ENCODE measurements around the gene LTA.
A peak's percentile ranks its signal among the peaks of the same experiment; 100 is the strongest.

LTA gene

DNA sequence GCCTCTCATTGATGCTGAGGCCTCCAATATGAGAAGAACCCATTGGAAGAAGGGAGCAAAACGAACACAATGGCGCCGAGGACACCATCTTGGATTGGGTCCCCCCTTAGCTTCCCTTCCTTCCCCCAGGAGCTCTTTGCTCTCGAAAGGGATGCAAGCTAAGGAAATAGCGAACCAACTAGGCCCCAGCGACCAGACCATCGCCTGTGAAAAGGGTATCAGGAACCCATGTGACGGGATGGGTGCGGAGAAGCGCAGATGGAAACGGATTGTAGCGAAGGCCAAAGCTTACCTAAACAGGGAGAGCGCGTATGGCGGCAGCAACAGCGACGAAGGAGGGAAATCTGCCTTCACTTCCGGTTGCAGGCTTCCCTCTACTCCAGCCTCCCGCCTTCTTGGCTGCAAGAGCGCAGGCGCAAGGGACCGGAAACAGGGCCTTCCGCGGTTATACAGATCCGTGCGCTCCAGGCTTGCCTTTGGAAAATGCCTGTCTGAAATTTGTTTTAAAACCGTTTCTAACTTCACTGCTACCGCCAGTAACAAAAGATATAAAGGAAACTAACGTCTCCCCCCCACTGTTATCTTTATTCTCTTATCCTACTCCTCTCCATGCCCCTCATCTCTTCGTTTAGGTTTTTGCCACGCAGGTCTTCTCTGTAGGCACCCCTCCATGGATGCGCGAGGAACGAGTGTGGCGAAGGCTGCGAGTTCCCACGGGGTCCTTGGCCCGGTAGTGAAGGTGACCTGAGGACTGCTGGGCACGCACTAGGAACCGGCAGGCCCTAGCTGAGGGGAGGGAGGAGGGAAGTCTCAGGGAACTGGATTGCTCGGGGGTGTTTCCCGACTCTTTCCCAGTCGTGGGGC lies 30.2 kb upstream of the LTA start, which contains the start of gene DDX39B:
Gene DDX39B, minus strand, starts transcription at position 346 of the 864 bp plus-strand sequence. CDS start 1,471 bp downstream, outside the sequence.
- DNase-seq (ENCODE audit: low read depth, low spot score) = peak; percentile 90

DNA sequence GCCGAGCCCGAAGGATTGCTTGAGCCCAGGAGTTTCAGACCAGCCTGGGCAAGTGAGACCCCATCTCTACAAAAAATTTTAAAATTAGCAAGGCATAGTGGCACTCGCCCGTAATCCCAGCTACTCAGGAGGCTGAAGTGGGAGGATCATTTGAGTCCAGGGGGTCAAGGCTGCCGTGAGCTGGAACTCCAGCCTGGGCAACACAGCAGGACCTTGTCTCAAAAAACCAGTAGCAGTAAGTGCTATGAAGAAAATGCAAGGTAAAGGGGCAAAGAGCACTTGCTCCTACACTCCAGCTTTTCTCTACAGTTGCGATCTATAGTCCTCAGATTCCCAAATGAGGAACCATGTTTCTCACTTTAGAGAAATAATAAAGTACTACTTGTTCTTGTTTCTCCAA lies 28.4 kb upstream of the LTA start:
- DNase-seq (ENCODE audit: low read depth, low spot score) = no peak

DNA sequence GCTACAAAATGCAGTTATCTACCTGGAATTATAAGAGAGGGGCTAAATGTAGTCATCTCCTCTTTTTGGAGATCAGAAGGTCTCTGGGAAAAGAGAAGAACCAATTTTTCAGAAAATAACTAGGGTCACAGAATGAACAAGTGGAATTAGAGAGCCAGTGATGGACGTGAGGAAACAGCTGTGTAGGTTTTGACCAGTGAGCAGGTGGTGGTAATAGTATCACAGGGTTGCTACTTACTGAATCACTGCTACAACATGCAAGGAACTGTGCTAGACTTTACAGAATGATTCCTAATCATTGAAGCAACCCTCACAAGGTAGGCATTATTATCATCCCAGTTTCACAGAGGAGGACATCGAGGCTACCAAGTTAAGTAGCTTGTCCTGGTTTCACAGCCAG lies 27.4 kb upstream of the LTA start:
- no peak for DNase-seq (ENCODE audit: low read depth, low spot score)

DNA sequence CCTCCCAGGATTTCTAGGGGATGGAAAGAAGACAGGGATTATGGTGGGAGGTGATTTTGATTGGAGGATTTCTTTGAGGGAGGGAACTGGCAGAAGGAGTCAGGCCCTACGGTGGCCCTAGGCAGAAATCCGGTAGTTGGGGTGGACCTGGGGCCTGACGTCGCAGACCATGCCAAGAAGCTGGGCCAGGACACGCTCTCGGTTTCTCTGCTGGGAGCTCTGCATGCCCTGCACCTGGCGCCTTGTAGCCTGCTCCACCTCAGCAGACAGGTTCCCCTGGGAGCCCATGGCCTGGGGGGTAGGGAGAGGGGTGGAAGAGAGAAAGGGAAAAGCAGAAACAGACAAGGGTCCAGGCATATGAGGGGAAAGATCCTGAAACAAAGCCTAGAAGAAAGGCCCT lies 26.8 kb upstream of the LTA start:
- no peak for DNase-seq (ENCODE audit: low read depth, low spot score)

DNA sequence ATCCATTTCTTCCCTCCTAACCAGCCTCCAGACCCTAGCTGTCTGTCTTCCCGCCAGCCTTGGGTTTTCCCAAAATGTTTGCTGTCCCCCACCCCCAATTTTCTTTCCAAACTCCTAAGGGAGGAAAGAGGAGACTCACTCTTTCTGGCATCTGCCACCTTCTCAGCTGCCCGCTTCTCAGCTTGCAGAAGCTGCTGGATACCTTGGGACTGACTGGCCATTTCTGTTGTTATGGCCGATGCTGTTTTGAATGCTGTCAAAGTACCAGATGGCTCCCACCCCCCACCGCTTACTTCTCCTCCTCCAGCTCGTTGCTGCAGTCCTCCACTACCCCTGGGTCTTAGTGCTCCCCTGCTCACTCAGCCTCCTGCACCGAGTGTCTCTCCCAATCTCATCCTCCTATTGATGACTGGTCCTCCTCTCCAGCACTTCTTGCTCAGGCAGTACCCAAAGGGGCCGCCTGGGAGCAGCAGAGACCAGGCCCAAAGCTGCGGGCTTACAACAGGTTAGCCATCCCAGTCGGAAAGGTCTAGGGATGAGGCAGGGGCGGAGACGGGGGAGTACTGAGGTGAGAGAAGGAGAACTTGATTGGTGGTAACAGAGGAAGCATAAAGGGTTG lies 25.6 kb upstream of the LTA start, which contains the start of gene ATP6V1G2:
Gene ATP6V1G2, minus strand, starts transcription at position 270 of the 619 bp plus-strand sequence. Its CDS starts 49 bp downstream, at position 221.
- peak; percentile 74 for DNase-seq (ENCODE audit: low read depth, low spot score)

DNA sequence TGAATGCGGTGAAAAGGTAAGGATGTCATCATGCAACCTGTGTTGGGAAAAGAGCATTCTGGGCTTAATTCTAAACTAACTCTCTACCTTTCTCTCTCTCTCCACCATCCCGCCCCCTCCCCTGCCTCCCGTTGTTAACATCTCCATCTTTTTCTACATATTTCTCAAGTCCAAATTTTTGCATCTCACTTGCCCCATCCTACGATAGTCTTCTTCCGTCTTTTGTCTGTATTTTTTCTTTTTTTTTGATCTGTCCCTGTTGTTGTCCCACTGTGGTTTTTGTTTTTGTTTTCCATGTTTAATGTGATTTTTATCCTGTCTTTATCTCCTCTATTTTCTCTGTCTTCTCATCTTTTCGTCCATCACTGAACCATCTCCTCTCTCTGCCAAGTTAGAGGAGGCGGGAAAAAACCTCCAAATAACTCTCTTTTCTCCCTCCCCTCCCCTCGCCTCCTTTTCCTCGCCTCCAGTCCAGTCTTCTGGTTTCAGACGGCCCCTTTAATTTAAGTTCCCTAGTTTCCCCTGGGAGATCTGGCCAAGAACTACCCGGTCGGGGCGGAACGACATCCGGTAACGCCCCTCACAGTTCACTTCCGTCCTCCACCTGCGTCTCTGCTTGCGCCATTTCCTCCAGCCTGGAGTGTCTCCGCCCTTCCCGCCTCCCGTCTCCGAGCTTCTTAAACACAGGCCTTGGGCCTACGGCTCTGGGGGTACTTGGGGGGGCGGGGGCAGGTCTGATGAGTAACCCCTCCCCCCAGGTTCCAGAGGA lies 24.9 kb upstream of the LTA start, which contains the start of gene NFKBIL1:
Gene NFKBIL1, plus strand, starts transcription at position 651 of the 769 bp plus-strand sequence. Its CDS starts 87 bp downstream, at position 738.
- DNase-seq (ENCODE audit: low read depth, low spot score) = peak; percentile 81

DNA sequence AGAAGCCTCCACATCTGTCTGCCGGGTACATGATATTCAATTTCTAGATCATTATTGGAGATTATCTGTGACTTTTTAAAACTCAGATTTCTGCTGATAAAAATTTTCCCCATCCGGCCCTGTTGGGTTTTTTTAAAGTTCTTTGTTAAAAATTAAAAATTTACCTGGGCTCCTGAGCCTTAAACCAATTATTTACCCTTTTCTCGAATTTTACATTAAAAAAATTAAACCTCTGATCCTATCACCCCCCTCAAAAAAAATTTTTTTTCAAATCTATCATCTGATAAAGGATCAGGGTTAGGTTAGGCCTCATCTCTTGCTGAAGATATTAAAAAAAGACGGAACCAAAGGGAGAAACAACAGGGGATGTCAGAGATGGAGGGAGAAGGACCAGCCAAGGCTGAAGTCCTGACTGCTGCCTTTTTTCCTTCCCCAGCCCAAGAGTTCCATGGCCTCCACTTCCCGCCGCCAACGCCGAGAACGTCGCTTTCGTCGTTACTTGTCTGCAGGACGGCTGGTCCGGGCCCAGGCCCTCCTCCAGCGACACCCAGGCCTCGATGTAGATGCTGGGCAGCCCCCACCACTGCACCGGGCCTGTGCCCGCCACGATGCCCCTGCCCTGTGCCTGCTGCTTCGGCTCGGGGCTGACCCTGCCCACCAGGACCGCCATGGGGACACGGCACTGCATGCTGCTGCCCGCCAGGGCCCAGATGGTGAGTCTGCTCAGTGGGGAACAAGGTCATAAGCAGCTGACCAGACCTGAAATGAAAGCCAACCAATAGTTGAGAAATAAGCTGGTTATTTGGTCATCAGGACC lies 24.2 kb upstream of the LTA start:
- no peak for DNase-seq (ENCODE audit: low read depth, low spot score)

DNA sequence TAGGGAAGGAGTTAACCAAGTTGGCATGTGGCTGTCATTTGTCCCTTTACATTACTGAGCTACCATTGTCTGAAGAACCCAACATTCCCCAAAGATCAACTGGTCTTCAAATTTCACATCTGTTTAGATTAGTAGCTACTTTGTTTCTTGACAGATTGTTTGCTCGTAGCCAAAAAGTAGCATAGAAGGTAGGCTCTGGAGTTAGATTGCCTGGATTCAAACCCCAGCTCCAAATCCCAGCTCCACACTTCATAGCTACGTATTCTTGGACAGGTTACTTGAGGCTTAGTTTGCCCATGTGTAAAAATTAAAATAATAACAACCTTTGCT lies 23.6 kb upstream of the LTA start:
- DNase-seq (ENCODE audit: low read depth, low spot score) = no peak

DNA sequence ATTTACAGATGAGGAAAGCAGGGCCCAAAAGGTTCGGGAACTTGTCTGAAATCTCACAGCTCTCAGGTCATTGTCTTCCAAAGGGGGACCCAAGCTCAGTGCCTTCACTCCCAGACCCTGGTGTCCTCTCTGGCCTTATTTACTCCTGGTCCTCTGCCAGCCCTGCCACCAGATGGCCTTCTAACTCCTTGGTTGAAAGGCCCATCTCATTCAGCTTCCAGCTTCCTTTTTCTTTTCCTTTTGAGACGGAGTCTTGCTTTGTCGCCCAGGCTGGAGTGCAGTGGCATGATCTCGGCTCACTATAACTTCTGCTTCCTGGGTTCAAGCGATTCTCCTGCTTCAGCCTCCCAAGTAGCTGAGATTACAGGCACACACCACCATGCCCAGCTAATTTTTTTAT lies 20.7 kb upstream of the LTA start:
- DNase-seq (ENCODE audit: low read depth, low spot score) = peak; percentile 38

DNA sequence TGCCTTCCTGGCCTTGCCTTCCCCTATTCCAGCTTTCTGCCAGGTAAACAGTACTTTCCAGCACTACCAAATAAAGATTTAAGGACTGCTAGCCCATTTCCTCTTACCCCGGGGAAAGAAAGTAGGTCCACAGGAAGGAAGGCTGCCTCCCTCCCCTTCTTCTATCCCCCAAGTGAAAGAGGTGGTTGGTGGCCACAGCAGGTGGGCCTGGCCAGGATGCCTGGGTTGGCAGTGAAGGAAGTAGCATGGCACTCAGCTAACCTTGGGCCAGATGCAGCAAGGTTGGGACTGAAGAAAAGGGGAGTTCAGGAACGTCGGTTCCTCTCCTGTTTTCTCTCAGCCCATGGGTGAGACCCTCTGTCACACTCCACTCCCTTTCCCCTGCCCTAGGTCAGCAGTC lies 15.8 kb upstream of the LTA start:
- DNase-seq (ENCODE audit: low read depth, low spot score) = no peak

DNA sequence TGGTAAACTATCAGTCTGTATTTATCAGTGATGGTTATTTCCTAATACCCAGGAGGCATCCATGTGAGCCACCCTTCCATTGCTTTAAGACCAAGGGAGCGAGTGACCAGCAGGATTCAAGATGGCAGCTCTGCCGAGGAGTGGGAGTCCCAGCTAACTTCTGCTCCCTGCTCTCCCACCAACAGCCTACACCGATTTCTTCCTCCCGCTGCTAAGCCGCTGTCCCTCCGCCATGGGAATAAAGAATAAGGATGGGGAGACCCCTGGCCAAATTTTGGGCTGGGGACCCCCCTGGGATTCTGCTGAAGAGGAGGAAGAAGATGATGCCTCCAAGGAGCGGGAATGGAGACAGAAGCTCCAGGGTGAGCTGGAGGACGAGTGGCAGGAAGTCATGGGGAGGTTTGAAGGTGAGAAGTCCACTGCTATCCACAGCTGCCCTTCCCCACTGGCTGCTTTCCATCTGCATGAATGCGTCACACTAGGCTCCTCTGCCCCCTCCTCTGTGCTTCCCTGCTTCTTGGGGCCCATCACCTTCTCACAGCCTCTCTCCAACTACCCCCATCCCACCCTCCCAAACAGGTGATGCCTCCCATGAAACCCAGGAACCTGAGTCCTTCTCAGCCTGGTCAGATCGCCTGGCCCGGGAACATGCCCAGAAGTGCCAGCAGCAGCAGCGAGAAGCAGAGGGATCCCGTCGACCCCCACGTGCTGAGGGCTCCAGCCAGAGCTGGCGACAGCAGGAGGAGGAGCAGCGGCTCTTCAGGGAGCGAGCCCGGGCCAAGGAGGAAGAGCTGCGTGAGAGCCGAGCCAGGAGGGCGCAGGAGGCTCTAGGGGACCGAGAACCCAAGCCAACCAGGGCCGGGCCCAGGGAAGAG lies 14.4 kb upstream of the LTA start:
- DNase-seq (ENCODE audit: low read depth, low spot score) = no peak

DNA sequence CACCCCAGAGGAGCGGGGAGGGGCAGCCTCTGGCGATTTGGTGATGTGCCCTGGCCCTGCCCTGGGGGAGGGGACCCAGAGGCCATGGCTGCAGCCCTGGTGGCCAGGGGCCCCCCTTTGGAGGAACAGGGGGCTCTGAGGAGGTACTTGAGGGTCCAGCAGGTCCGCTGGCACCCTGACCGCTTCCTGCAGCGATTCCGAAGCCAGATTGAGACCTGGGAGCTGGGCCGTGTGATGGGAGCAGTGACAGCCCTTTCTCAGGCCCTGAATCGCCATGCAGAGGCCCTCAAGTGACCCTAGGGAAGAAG lies 13.8 kb upstream of the LTA start:
- DNase-seq (ENCODE audit: low read depth, low spot score) = no peak

DNA sequence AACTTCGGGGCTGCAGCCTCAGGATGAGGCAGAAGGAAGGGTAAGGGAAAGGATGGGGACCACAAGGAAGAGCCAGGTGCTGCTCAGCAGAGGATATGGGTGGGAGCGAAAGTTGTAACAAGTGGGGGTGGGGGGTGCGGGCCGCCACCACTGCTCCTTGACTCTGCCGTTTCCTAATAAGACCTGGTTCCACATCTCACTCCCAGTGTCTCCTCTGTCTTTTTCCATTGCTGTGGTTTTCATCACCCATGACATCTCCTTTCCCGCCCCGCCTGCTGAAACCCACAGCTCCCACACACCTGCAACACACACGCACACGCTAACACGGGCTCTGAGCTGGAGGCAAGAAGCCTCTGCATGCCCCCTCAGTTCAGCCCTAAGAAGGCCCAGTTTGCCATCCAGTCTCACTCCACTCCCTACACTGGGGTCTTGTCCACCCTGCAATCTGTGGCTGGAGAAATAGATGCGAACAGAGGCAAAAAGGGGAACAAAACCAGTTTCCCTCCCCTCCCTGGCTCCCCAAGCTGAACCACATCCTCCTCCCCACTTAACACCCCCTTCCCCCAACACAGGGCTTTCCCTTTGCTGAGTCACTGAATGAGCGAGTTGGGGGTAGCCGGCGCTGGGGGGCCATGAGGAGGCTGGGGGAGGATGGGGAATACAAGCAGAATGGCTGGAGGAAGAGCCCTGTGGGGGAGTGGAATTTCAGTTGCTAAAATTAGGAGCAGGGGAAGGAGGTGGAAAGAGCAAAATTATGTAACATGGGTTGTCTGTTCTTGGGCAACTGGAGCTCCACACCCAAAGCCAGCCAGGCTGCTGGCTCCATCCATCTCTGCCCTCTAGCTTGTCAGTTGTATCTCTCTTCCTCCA lies 13.2 kb upstream of the LTA start:
- DNase-seq (ENCODE audit: low read depth, low spot score) = peak; percentile 47

DNA sequence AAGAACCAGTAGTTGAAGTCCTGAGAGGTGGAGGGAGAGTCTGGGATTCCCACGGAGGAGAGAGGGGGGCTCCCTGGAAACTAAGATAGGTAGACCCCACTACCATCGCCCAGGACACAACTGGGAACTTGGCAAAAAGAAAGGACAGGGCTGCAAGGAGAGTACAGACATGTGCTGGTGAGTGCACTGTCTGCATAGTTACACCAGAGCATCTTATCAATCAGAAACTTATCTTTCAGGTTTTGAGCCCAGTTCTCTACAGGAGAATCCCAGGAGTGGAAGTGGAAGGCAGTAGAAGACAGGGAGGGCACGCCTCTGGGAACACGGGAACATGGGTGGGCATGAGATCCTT lies 12.5 kb upstream of the LTA start:
- no peak for DNase-seq (ENCODE audit: low read depth, low spot score)

DNA sequence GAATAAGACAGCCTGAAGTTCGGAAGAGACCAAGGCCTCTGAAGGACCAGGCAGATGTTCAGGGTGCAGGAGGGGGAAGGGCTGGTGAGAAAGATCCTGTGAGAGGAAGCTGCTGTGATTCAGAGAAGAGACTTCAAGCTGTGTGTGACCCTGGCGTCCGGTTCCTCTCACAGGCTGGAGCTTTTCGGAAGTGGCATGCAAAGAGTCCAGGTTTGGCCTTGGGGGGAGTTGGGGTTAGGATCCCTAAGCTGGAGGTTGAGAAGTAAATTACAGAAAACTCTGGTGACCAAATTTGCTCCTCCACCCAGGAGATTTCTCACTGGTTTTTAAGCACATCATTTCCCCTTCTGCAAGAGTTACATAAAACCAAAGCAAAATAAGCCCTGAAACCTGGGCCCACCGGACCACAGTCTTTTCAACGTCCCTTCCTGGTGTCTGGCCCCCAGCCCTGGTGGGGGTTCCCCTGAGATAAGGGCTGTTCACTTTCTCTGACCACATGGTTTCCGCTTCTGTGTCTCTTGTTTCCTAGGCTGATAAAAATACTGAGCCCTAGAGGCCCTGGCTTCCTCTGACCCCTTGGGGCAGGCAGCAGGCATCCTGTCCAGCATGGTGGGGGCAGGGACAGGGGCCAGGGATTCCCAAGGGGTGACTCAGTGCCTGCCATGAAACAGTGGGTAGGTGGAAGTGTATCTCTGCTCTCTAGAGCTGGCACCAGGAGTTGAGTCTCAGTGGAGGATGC lies 12.0 kb upstream of the LTA start:
- no peak for DNase-seq (ENCODE audit: low read depth, low spot score)

DNA sequence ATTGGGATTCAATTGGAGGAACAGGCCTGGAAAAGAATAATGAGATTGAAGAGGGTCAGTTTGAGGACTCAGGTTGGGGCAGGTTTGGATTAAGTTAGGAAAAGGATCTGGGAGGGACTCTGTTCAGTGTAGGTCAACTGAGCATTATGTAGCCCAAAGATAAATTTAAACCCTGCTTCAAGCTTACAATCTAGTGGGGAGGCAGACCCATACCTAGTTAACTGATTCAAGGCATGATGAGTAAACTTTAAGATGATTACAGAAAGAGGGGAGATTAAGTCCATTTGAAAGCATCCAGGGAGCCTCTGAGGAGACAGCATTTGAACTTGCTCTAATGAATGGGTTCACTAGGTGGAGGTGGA lies 11.4 kb upstream of the LTA start:
- no peak for DNase-seq (ENCODE audit: low read depth, low spot score)

DNA sequence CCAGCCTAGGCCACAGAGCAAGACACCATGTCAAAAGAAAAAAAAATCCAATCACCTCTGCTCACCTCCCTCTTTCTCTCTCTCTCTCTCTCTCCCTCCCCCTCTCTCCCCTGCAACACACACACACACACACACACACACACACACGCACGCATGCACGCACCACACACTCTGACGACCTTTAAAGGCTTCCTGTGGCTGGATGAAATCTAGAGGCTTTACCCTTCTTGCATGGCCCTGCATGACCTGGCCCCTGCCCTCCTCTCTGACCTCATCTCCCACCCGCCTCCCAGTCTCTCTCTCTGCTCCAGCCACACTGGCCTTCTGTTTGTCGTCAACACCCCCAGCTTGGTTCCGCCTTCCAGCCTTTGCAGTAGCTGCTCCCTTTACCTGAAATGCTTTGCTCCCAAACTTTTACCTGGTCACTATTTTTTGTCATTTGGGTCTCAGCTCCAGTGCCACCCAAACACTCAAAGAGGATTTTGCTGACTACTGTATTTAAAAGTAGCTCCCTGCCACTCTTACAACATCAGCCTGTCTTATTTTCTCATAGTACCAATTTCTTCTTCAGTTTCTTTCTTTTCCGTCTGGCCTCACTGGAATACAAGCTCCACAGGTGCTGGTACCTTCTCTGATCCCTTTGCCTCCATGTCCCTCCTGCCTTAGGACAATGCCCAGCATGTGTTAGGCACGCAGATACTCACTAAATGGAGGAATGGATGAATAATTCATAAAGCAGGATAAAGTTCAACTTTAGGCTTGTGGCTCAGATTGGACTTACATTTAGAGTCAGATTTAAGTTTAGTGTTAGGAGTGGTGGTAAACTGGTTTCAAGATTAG lies 4.3 kb upstream of the LTA start:
- no peak for DNase-seq (ENCODE audit: low read depth, low spot score)

DNA sequence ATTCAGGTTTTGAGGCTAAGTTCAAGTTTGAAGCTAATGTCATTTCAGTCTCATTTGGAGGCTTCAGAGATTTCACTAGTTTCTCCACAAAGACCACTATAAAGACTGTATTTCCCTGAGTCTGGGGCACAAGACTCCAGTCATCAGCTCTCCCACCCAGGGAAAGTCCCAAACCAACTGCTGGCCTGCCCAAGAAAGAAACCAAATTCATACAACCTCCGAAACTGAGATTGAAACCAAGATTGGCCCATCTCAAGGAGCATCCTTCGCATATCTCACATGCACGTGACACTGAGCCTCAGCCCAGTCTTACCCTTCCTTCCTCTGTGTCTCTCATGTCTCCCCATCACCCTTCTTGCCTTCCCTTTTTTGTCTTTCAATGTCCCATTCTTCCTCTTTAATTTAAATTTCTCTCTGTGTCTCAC lies 3.5 kb upstream of the LTA start:
- DNase-seq (ENCODE audit: low read depth, low spot score) = peak; percentile 61

All from activated CD4-positive, CD25-positive, alpha-beta regulatory T cell treated with anti-CD3 and anti-CD28 coated beads, Interleukin-2, amount 50 U/mL, for 16 hours (primary cell).